ENCODE data around the gene DGKH.

Gene DGKH

DNA sequence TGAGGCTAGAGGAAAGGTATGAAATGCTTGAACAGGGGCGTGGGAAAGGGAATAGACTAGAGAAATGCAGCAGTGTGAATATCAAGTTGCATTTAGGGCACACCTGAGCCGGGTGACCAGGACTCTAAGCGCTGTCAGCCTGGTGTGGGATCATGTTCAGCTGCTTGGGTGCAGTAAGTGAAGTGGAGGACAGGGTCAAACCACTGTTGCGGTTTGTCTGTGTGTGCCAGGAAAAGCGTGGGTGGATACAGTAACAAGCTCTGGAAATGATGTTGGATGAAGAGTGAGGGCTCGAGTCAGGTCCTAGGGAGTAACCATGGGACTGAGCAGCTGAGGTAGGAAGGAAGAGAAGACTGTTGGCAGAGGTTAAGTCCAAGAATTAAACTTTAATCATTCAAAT lies 15.8 kb downstream of the DGKH start:
- no peak overlapping the region for H3K27ac ChIP-seq (ENCODE audit: low read length)
- H4K20me1 ChIP-seq (ENCODE audit: insufficient read depth, low read length) = no peaks in the 10 kb centered on the region
- no peak overlapping the region for H3K4me2 ChIP-seq (ENCODE audit: low read length)
- H3K79me2 ChIP-seq (ENCODE audit: low read length) = no peaks in the 10 kb centered on the region
- no peaks in the 10 kb centered on the region for H3K9me3 ChIP-seq (ENCODE audit: insufficient read depth, low read length)
- no peaks in the 10 kb centered on the region for H3K4me1 ChIP-seq (ENCODE audit: low read length)
- H2AFZ ChIP-seq (ENCODE audit: low read depth, low read length) = no peak overlapping the region
- no peak overlapping the region for H3K4me3 ChIP-seq (ENCODE audit: low read length)
- peaks cover 4% of the 10 kb centered on the region for H3K36me3 ChIP-seq (replicated peaks; ENCODE audit: low read depth, low read length)
- no peak overlapping the region for H3K9ac ChIP-seq (ENCODE audit: low read length)
- H3K27me3 ChIP-seq (ENCODE audit: low read depth, low read length) = no peaks in the 10 kb centered on the region
- TF ChIP-seq CTCF (IDR thresholded peaks at IDR 0.05; ENCODE audit: low read depth, low read length) = no peak
- no peak for TF ChIP-seq EZH2phosphoT487 (IDR thresholded peaks at IDR 0.05; ENCODE audit: low read depth)

DNA sequence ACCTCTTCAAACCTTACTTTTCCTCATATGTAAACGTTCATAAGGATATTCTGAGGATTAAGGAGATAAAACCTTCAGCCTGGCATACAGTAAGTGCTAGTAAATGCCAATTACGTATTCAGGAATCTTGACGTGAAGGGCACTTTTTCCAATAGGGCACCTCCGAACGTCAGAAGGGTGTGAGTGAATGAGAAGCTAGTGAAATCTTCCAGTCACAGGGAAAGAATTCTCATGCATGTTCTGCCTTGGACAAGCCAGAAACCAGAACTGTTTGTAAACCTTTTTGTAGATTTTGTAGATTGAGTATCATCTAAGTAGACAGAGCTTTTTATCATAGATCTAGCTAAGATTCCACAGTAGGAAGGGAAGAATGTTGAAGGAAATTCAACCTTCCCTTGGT lies 16.5 kb downstream of the DGKH start:
- H3K36me3 ChIP-seq (replicated peaks; ENCODE audit: low read depth, low read length) = peaks cover 4% of the 10 kb centered on the region
- no peaks in the 10 kb centered on the region for H4K20me1 ChIP-seq (ENCODE audit: insufficient read depth, low read length)
- no peaks in the 10 kb centered on the region for H3K27me3 ChIP-seq (ENCODE audit: low read depth, low read length)
- no peaks in the 10 kb centered on the region for H3K79me2 ChIP-seq (ENCODE audit: low read length)
- no peak overlapping the region for H2AFZ ChIP-seq (ENCODE audit: low read depth, low read length)
- H3K4me1 ChIP-seq (ENCODE audit: low read length) = no peaks in the 10 kb centered on the region
- no peak overlapping the region for H3K4me3 ChIP-seq (ENCODE audit: low read length)
- H3K9ac ChIP-seq (ENCODE audit: low read length) = no peak overlapping the region
- no peaks in the 10 kb centered on the region for H3K9me3 ChIP-seq (ENCODE audit: insufficient read depth, low read length)
- H3K27ac ChIP-seq (ENCODE audit: low read length) = no peak overlapping the region
- TF ChIP-seq EZH2phosphoT487 (IDR thresholded peaks at IDR 0.05; ENCODE audit: low read depth) (no peak), CTCF (IDR thresholded peaks at IDR 0.05; ENCODE audit: low read depth, low read length) (no peak)
- H3K4me2 ChIP-seq (ENCODE audit: low read length) = no peak overlapping the region

GRCh38 chr13:42065414-42065813 lies 17.0 kb downstream of the DGKH start:
- H2AFZ ChIP-seq (ENCODE audit: low read depth, low read length) = no peak overlapping the region
- no peaks in the 10 kb centered on the region for H3K4me1 ChIP-seq (ENCODE audit: low read length)
- no peaks in the 10 kb centered on the region for H3K27me3 ChIP-seq (ENCODE audit: low read depth, low read length)
- no peak overlapping the region for H3K4me3 ChIP-seq (ENCODE audit: low read length)
- peaks cover 4% of the 10 kb centered on the region for H3K36me3 ChIP-seq (replicated peaks; ENCODE audit: low read depth, low read length)
- H3K27ac ChIP-seq (ENCODE audit: low read length) = no peak overlapping the region
- H3K4me2 ChIP-seq (ENCODE audit: low read length) = no peak overlapping the region
- TF ChIP-seq EZH2phosphoT487 (IDR thresholded peaks at IDR 0.05; ENCODE audit: low read depth) (no peak), CTCF (IDR thresholded peaks at IDR 0.05; ENCODE audit: low read depth, low read length) (no peak)
- H3K9ac ChIP-seq (ENCODE audit: low read length) = no peak overlapping the region
- no peaks in the 10 kb centered on the region for H3K79me2 ChIP-seq (ENCODE audit: low read length)
- no peaks in the 10 kb centered on the region for H3K9me3 ChIP-seq (ENCODE audit: insufficient read depth, low read length)
- H4K20me1 ChIP-seq (ENCODE audit: insufficient read depth, low read length) = no peaks in the 10 kb centered on the region

DNA sequence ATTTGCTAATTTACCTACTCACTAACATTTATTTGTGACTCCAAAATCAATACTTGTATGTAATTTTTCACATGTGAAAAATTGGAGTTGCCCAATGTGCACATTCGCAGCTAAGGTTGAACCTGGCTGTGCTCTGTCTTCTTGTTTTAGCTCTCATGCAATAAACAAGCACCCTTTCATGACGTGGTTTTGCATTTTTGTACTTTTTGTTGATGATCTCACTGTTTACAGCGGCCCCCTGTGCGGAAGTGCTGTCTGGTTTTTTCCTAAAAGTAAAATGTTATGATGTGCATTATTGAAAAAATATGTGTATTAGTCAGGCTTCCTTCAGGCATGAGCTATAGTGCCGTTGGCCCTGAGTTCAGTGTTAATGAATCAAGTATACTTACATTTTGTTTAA lies 18.1 kb downstream of the DGKH start:
- H3K27ac ChIP-seq (ENCODE audit: low read length) = no peak overlapping the region
- H3K79me2 ChIP-seq (ENCODE audit: low read length) = no peaks in the 10 kb centered on the region
- H4K20me1 ChIP-seq (ENCODE audit: insufficient read depth, low read length) = no peaks in the 10 kb centered on the region
- no peak for TF ChIP-seq EZH2phosphoT487 (IDR thresholded peaks at IDR 0.05; ENCODE audit: low read depth)
- TF ChIP-seq CTCF (IDR thresholded peaks at IDR 0.05; ENCODE audit: low read depth, low read length) = no peak
- H3K4me3 ChIP-seq (ENCODE audit: low read length) = no peak overlapping the region
- H3K9ac ChIP-seq (ENCODE audit: low read length) = no peak overlapping the region
- no peak overlapping the region for H3K4me2 ChIP-seq (ENCODE audit: low read length)
- H3K27me3 ChIP-seq (ENCODE audit: low read depth, low read length) = no peaks in the 10 kb centered on the region
- no peak overlapping the region for H2AFZ ChIP-seq (ENCODE audit: low read depth, low read length)
- H3K9me3 ChIP-seq (ENCODE audit: insufficient read depth, low read length) = no peaks in the 10 kb centered on the region
- no peaks in the 10 kb centered on the region for H3K4me1 ChIP-seq (ENCODE audit: low read length)
- H3K36me3 ChIP-seq (replicated peaks; ENCODE audit: low read depth, low read length) = peaks cover 4% of the 10 kb centered on the region
